Thyroid gland (tissue), 4 donors: ENCODE measurements around the gene TCF12.

ENCODE experiments used
- CTCF ChIP-seq, 6 experiments: fragments of 200-600 bp in 3 of 6; fragments of 450-650 bp in 3 of 6; sonication (generic) in 3 of 6; IDR thresholded peaks; one replicate each; pipeline ENCODE4 v1.5.1; 2016 to 2019; ENCODE audit warnings: antibody characterized with exemption in 6 of 6, mild to moderate bottlenecking in 2 of 6, inconsistent platforms in 1 of 6, moderate library complexity in 1 of 6
- POLR2A ChIP-seq, 2 donors: fragments of 450-650 bp; IDR thresholded peaks; one replicate each; pipeline ENCODE4 v1.6.1; 2017; ENCODE audit warnings: antibody characterized with exemption in 2 of 2, mild to moderate bottlenecking in 2 of 2, moderate library complexity in 1 of 2

GRCh38 chr15:57143511-57144078, 225.2 kb downstream of the TCF12 start:
- TF ChIP-seq CTCF (IDR thresholded peaks at IDR 0.05) (no peak), POLR2A (IDR thresholded peaks at IDR 0.05) (no peak)
